ENCODE results near the gene UGDH.

- TF ChIP-seq CTCF (IDR thresholded peaks at IDR 0.05 in 2 of 3, conservative IDR thresholded peaks at IDR 0.05 in 1 of 3; ENCODE audit: insufficient read depth in 2 of 3, low read depth in 1 of 3, low read length in 3 of 3), result no peak
- TF ChIP-seq USF1 (CRISPR knock-in tag; IDR thresholded peaks at IDR 0.05), result no peak
- no peak for TF ChIP-seq ZNF431 (CRISPR knock-in tag; IDR thresholded peaks at IDR 0.05)
- TF ChIP-seq ZNF12 (CRISPR knock-in tag; IDR thresholded peaks at IDR 0.05), result no peak
- TF ChIP-seq ZNF398 (CRISPR knock-in tag; IDR thresholded peaks at IDR 0.05), result no peak
- no peak for TF ChIP-seq ZNF384 (IDR thresholded peaks at IDR 0.05; ENCODE audit: low read depth, low read length)
- TF ChIP-seq SMARCB1 (IDR thresholded peaks at IDR 0.05; ENCODE audit: insufficient read length, low read depth), result no peak
- no peak for TF ChIP-seq JUN (IDR thresholded peaks at IDR 0.05; ENCODE audit: borderline replicate concordance, low read depth, low read length)
- TF ChIP-seq JUN (CRISPR knock-in tag; IDR thresholded peaks at IDR 0.05; ENCODE audit: borderline replicate concordance), result no peak
- no peak for TF ChIP-seq POLR2AphosphoS5 (IDR thresholded peaks at IDR 0.05; ENCODE audit: control insufficient read depth, insufficient read depth, low read depth, low read length)
- TF ChIP-seq, protein P1, sequence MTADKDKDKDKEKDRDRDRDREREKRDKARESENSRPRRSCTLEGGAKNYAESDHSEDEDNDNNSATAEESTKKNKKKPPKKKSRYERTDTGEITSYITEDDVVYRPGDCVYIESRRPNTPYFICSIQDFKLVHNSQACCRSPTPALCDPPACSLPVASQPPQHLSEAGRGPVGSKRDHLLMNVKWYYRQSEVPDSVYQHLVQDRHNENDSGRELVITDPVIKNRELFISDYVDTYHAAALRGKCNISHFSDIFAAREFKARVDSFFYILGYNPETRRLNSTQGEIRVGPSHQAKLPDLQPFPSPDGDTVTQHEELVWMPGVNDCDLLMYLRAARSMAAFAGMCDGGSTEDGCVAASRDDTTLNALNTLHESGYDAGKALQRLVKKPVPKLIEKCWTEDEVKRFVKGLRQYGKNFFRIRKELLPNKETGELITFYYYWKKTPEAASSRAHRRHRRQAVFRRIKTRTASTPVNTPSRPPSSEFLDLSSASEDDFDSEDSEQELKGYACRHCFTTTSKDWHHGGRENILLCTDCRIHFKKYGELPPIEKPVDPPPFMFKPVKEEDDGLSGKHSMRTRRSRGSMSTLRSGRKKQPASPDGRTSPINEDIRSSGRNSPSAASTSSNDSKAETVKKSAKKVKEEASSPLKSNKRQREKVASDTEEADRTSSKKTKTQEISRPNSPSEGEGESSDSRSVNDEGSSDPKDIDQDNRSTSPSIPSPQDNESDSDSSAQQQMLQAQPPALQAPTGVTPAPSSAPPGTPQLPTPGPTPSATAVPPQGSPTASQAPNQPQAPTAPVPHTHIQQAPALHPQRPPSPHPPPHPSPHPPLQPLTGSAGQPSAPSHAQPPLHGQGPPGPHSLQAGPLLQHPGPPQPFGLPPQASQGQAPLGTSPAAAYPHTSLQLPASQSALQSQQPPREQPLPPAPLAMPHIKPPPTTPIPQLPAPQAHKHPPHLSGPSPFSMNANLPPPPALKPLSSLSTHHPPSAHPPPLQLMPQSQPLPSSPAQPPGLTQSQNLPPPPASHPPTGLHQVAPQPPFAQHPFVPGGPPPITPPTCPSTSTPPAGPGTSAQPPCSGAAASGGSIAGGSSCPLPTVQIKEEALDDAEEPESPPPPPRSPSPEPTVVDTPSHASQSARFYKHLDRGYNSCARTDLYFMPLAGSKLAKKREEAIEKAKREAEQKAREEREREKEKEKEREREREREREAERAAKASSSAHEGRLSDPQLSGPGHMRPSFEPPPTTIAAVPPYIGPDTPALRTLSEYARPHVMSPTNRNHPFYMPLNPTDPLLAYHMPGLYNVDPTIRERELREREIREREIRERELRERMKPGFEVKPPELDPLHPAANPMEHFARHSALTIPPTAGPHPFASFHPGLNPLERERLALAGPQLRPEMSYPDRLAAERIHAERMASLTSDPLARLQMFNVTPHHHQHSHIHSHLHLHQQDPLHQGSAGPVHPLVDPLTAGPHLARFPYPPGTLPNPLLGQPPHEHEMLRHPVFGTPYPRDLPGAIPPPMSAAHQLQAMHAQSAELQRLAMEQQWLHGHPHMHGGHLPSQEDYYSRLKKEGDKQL (CRISPR knock-in tag; IDR thresholded peaks at IDR 0.05; ENCODE audit: borderline replicate concordance), result no peak
- no peak for TF ChIP-seq TAF7 (tag; IDR thresholded peaks at IDR 0.05)
- TF ChIP-seq HDAC3 (IDR thresholded peaks at IDR 0.05; ENCODE audit: borderline replicate concordance, partially characterized antibody), result no peak
- TF ChIP-seq, protein P2, sequence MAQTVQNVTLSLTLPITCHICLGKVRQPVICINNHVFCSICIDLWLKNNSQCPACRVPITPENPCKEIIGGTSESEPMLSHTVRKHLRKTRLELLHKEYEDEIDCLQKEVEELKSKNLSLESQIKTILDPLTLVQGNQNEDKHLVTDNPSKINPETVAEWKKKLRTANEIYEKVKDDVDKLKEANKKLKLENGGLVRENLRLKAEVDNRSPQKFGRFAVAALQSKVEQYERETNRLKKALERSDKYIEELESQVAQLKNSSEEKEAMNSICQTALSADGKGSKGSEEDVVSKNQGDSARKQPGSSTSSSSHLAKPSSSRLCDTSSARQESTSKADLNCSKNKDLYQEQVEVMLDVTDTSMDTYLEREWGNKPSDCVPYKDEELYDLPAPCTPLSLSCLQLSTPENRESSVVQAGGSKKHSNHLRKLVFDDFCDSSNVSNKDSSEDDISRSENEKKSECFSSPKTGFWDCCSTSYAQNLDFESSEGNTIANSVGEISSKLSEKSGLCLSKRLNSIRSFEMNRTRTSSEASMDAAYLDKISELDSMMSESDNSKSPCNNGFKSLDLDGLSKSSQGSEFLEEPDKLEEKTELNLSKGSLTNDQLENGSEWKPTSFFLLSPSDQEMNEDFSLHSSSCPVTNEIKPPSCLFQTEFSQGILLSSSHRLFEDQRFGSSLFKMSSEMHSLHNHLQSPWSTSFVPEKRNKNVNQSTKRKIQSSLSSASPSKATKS (CRISPR knock-in tag; IDR thresholded peaks at IDR 0.05), result no peak
Measured at GRCh38 chr4:39472396-39472795, 54.8 kb downstream of the UGDH start.
